Immature natural killer cell (primary cell): Measurements from ENCODE around the gene NRXN3. TPM values are rescaled to one million over a fixed set of nuclear protein-coding genes. Genes with fewer than 3 reads are reported as not detected.

ENCODE experiments used
- DNase-seq, 3 donors: peaks; one replicate each; pipeline ENCODE4 v3.0.0; 2022; ENCODE audit warnings: mixed read lengths in 1 of 3
- H3K27ac Mint-ChIP-seq, 6 donors: one replicate each; pipeline ENCODE4 v1.8.0; 2020; ENCODE audit warnings: mixed read lengths in 6 of 6, mild to moderate bottlenecking in 5 of 6, inconsistent platforms in 4 of 6, moderate library complexity in 3 of 6
- H3K27me3 Mint-ChIP-seq, 3 donors: one replicate each; pipeline ENCODE4 v1.8.0; 2020 to 2021; ENCODE audit warnings: low read depth in 3 of 3, mild to moderate bottlenecking in 3 of 3, mixed read lengths in 3 of 3, moderate library complexity in 3 of 3, inconsistent platforms in 1 of 3
- H3K36me3 Mint-ChIP-seq, 3 donors: one replicate each; pipeline ENCODE4 v1.8.0; 2020; ENCODE audit warnings: mixed read lengths in 3 of 3, inconsistent platforms in 2 of 3, mild to moderate bottlenecking in 2 of 3
- H3K4me1 Mint-ChIP-seq, 2 donors: one replicate each; pipeline ENCODE4 v1.8.0; 2020; ENCODE audit warnings: inconsistent platforms in 2 of 2, mild to moderate bottlenecking in 2 of 2, mixed read lengths in 2 of 2, moderate library complexity in 1 of 2
- H3K4me3 Mint-ChIP-seq, 5 donors: one replicate each; pipeline ENCODE4 v1.8.0; 2020; ENCODE audit warnings: mild to moderate bottlenecking in 5 of 5, mixed read lengths in 5 of 5, inconsistent platforms in 3 of 5, moderate library complexity in 3 of 5
- H3K9me3 Mint-ChIP-seq, 6 donors: one replicate each; pipeline ENCODE4 v1.8.0; 2020; ENCODE audit warnings: mild to moderate bottlenecking in 6 of 6, mixed read lengths in 6 of 6, inconsistent platforms in 4 of 6, moderate library complexity in 3 of 6
- polyA plus RNA-seq, 3 donors: library from polyadenylated mRNA; unstranded; fragments of 300-500 nt; fragmentation: Illumina TruSeq; gene quantifications; one replicate each; pipeline ENCODE4 v1.2.3, GENCODE V29; 2021

NRXN3 gene
- polyA plus RNA-seq, 3 donors from 2014 or later, result not detected

DNA sequence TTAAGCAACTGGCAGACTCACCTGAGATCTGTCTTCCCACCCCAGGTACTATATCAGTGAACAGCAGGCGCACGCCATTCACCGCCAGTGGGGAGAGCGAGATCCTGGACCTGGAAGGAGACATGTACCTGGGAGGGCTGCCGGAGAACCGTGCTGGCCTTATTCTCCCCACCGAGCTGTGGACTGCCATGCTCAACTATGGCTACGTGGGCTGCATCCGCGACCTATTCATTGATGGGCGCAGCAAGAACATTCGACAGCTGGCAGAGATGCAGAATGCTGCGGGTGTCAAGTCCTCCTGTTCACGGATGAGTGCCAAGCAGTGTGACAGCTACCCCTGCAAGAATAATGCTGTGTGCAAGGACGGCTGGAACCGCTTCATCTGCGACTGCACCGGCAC is 544.5 kb downstream of the NRXN3 start:
- Mint-ChIP-seq H3K9me3 (peaks cover 2 to 18% (median 5%) of the 10 kb centered on the region in 6 donors), H3K36me3 (peaks cover 0 to 5% (median 0%) of the 10 kb centered on the region in 3 donors)

DNA sequence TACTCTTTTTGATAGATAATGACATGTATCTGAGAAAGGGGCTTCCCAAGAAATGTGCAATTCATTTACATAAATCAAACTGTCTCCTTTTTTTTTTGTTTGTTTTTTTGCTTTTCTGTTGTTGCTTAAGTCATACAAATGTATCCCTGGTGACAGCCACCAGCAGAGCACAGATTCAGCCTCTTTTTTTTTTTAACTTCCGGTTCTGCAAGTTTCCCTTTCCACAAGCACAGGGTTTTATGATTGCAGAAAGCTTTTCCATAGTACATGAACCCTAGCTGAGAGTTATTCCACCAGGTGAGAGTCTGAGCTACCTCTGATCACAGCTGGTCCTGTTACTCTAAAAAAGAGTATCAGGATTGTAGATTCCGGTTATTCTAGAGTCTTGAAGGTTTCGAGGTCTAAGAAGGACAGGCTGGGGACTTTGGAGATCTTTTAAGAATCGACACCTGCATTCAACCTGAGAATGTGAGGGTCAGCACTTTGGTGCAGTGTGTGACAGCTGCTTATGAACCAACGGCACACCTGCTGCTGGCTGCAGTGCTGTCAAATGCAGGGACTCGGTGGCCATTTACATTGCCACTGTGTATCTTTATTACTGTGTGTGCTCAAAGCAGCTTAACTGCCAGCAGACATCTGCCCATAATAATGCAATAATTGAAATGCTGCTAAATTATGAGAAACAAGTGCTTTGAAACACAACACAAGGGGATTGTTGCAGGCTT is 551.7 kb downstream of the NRXN3 start:
- Mint-ChIP-seq H3K9me3 (peaks cover 0 to 10% (median 0%) of the 10 kb centered on the region in 6 donors), H3K36me3 (no peaks in the 10 kb centered on the region), H3K27ac (no peak overlapping the region), H3K4me1 (no peaks in the 10 kb centered on the region), H3K4me3 (no peak overlapping the region), H3K27me3 (peaks cover 0 to 3% (median 0%) of the 10 kb centered on the region in 3 donors)
- no peak for DNase-seq

More for the DNA sequence above, 544.5 kb downstream of the NRXN3 start:
- Mint-ChIP-seq H3K27me3 (no peaks in the 10 kb centered on the region), H3K4me1 (no peaks in the 10 kb centered on the region), H3K4me3 (no peak overlapping the region), H3K27ac (no peak overlapping the region)
- DNase-seq, result no peak

DNA sequence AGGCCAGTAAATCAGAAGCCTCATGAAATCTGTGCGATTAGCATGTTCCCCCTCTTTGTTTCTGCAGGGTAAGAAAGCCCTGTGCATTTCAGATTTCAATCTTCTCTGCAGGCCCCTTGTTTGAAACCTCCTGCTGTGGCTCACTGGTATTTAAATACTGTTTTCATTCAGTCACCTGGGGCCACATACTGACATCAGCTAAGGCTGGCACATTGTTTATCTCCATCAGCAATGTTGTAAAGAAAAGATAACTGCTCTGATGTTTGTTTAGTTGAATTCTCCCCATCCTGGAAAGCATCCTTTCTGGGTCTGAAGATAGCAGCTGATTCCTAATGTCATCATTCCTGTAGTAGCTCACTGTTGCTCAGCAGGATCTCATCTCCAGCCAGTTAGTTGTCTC is 554.9 kb downstream of the NRXN3 start:
- no peak overlapping the region for H3K27ac Mint-ChIP-seq
- no peak for DNase-seq
- peaks cover 0 to 6% (median 0%) of the 10 kb centered on the region in 6 donors for H3K9me3 Mint-ChIP-seq
- H3K4me1 Mint-ChIP-seq, result no peaks in the 10 kb centered on the region
- peaks cover 0 to 3% (median 0%) of the 10 kb centered on the region in 3 donors for H3K27me3 Mint-ChIP-seq
- H3K36me3 Mint-ChIP-seq, result no peaks in the 10 kb centered on the region
- H3K4me3 Mint-ChIP-seq, result no peak overlapping the region

DNA sequence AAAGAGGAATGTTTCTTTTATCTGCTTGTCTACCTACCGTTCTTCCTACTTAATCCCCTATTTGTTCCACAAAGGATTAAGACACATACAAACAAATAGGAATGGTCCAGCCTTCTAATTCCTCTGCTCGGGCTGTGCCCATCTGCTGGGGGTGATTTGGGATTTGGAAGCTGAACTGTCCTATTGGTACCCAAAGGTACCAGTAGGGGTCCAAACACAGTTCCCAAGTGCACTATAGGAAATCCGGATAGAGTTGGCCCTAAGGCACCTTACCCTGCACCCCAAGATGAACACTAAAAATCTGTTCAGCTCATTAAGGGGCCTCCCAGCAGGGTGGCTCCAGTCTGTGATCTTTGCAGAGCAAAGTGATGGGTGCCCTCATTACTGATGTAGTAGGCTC is 566.9 kb downstream of the NRXN3 start:
- H3K4me1 Mint-ChIP-seq, result no peaks in the 10 kb centered on the region
- DNase-seq, result no peak
- H3K9me3 Mint-ChIP-seq, result peaks cover 0 to 11% (median 2%) of the 10 kb centered on the region in 6 donors
- peaks cover 0 to 5% (median 0%) of the 10 kb centered on the region in 3 donors for H3K27me3 Mint-ChIP-seq
- H3K36me3 Mint-ChIP-seq, result no peaks in the 10 kb centered on the region
- no peak overlapping the region for H3K27ac Mint-ChIP-seq
- H3K4me3 Mint-ChIP-seq, result no peak overlapping the region

DNA sequence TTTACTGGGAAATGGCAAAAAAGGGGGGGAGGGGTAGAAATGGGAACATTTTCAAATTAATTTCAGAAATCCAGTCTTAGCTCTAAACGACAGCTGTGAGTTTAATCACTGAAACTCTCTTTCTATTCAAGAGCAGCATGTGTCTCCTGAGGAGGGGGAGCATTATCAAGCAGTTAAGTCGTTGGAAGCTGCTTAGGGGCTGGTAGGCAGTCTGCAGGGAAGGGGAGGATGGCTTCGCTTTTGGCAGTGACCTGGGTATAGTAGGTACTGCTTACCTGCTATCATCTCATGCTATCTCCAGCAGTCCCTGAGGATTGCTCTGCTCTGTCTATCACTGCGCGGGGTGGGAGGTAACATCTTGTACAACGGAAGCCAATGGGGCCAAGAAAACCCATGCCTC is 567.4 kb downstream of the NRXN3 start:
- H3K27me3 Mint-ChIP-seq, result peaks cover 0 to 5% (median 0%) of the 10 kb centered on the region in 3 donors
- peaks cover 0 to 6% (median 2%) of the 10 kb centered on the region in 6 donors for H3K9me3 Mint-ChIP-seq
- no peaks in the 10 kb centered on the region for H3K4me1 Mint-ChIP-seq
- no peaks in the 10 kb centered on the region for H3K36me3 Mint-ChIP-seq
- H3K4me3 Mint-ChIP-seq, result no peak overlapping the region
- H3K27ac Mint-ChIP-seq, result no peak overlapping the region
- DNase-seq, result no peak

DNA sequence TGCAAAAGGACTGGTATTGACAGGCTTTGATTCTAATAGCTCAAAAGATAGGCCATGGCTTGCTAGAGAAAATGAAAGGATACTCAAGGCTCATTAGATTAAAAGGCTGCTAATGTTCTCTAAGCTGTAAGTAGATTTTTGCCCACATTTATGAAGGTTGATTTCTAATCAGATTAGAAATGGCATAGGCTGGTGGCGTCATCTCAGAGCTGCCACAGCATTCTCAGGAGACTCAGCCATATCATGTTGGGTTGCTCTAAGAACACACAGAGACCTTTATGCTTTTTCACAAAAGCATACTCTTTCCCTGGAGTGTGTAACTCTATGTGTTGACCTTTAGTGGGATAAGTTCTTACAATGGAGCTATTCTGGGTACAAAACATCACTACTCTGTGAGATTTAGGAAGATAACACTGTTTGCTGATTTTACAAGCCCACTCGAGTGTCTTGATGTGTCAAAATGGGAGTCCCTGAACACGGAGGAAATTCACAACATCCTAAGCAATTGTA is 576.0 kb downstream of the NRXN3 start:
- peaks cover 0 to 2% (median 0%) of the 10 kb centered on the region in 3 donors for H3K27me3 Mint-ChIP-seq
- DNase-seq, result no peak
- H3K36me3 Mint-ChIP-seq, result no peaks in the 10 kb centered on the region
- no peaks in the 10 kb centered on the region for H3K4me1 Mint-ChIP-seq
- no peak overlapping the region for H3K27ac Mint-ChIP-seq
- no peak overlapping the region for H3K4me3 Mint-ChIP-seq
- peaks cover 0 to 9% (median 2%) of the 10 kb centered on the region in 6 donors for H3K9me3 Mint-ChIP-seq

DNA sequence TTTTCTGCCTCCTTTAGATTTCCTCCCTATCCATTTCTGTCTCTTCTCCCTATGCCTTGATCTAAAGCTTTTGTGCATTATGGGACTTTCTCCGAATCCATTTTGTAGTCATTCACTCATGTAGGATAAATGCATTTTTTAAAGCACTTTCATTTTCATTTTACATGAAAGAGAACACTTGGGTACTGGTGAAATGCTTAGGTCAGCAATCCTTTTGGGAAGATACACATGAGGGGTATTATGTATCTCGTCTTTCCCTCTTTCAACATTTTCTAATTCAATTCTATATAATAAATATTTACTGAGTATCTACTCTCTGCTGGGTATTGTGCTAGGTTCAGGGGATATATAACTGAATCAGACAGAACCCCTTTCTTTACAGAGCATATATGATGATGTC is 577.6 kb downstream of the NRXN3 start:
- Mint-ChIP-seq H3K4me3 (no peak overlapping the region), H3K27me3 (peaks cover 0 to 2% (median 2%) of the 10 kb centered on the region in 3 donors), H3K4me1 (no peaks in the 10 kb centered on the region), H3K36me3 (no peaks in the 10 kb centered on the region), H3K27ac (no peak overlapping the region), H3K9me3 (peaks cover 0 to 17% (median 2%) of the 10 kb centered on the region in 6 donors)
- no peak for DNase-seq

DNA sequence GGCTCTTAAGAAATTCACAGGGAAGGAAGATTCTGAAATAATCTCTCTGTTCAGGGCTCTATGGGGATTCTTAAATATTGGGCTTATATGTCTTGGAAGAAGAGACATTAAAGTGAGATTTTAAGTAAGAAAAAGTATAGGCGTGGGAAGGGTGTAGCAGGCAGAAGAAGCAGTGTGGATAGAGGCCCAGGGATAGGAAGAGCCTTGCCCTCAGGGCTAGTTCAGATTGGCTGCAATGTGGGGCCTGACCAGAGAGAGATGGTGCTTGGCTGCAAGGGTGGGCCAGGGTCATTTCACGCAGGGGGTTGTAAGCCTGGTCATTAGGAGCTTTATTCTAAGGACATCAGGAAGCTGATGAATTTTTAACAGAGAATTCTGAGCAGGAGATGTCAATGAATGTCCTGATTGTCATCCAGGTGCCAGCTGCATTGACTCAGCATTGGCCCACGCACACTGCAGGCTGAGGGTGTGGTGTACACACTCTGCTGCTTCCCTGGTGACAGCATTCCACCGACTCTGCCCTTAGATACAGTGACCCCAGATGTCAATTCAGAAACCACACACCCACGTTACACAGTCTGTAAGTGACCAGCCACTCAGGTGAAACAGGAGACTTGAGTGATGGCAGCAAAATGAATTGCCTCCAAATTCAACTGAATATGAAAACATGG is 582.5 kb downstream of the NRXN3 start:
- no peak overlapping the region for H3K4me3 Mint-ChIP-seq
- H3K27ac Mint-ChIP-seq, result no peak overlapping the region
- peaks cover 0 to 2% (median 0%) of the 10 kb centered on the region in 3 donors for H3K27me3 Mint-ChIP-seq
- no peaks in the 10 kb centered on the region for H3K4me1 Mint-ChIP-seq
- no peaks in the 10 kb centered on the region for H3K36me3 Mint-ChIP-seq
- H3K9me3 Mint-ChIP-seq, result peaks cover 0 to 12% (median under 1%) of the 10 kb centered on the region in 6 donors
- no peak for DNase-seq

DNA sequence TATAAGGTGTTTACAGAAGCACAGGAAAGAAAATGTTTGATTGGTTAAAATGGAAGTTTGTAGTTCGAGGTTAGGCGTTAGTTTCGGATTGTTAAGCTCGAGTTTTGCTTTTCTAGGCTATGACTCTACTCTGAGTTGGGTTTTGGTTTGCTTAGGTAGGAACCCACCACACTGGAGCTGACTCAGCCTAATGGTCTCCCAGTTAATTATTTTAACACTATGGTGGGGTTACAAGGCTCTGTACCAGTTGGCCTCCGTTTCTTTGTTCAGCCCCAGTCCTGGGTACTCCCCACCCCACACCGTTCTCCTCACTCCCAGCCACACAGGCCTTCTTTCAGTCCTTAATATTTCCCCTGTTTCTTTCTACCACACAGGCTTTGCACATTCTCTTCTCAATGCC is 583.9 kb downstream of the NRXN3 start:
- no peak for DNase-seq
- Mint-ChIP-seq H3K4me1 (no peaks in the 10 kb centered on the region), H3K27me3 (peaks cover 0 to 2% (median 0%) of the 10 kb centered on the region in 3 donors), H3K27ac (no peak overlapping the region), H3K4me3 (no peak overlapping the region), H3K36me3 (no peaks in the 10 kb centered on the region), H3K9me3 (peaks cover 0 to 12% (median under 1%) of the 10 kb centered on the region in 6 donors)

DNA sequence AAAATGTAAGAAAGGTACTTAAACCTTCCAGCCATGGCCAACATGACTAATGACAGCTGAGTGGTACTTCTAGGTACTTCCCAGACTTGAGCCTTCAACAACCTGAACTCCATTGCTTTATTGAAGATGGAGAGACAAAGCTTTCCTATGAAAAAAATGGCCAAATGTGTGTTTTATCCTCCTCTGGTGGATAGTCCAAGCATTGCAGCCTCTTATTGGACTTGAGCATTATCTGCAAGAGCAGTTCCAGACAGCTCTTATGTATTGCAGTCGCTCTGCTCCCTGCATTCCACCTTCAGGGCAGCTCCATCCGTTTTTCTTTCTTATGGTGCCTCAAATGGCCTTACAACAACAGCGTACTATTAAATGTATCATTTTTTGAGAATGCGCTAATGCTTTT is 588.2 kb downstream of the NRXN3 start:
- no peaks in the 10 kb centered on the region for H3K27me3 Mint-ChIP-seq
- DNase-seq, result no peak
- no peak overlapping the region for H3K4me3 Mint-ChIP-seq
- no peaks in the 10 kb centered on the region for H3K36me3 Mint-ChIP-seq
- H3K4me1 Mint-ChIP-seq, result no peaks in the 10 kb centered on the region
- H3K27ac Mint-ChIP-seq, result no peak overlapping the region
- peaks cover 0 to 4% (median 0%) of the 10 kb centered on the region in 6 donors for H3K9me3 Mint-ChIP-seq

DNA sequence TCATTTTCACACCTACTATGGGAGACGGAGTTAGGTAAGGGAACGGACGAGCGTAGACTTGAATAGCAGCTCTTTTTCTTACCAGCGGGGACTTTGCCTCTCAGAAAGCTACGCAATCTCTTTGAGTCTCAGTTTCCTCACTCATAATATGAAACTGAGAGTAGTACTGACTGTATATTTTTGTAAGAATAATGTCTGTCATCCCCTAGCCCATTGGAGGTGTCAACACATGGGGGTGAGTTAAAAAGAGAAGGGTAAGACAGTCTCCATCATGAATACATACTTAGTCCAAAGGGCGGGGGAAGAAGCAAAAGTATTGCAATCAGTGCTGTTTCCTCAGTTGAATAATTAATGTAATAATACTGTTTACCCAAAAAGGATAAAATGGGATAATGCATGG is 592.2 kb downstream of the NRXN3 start:
- Mint-ChIP-seq H3K9me3 (peaks cover 0 to 8% (median 0%) of the 10 kb centered on the region in 6 donors), H3K27ac (no peak overlapping the region), H3K4me3 (no peak overlapping the region), H3K4me1 (no peaks in the 10 kb centered on the region), H3K27me3 (no peaks in the 10 kb centered on the region), H3K36me3 (no peaks in the 10 kb centered on the region)
- no peak for DNase-seq

DNA sequence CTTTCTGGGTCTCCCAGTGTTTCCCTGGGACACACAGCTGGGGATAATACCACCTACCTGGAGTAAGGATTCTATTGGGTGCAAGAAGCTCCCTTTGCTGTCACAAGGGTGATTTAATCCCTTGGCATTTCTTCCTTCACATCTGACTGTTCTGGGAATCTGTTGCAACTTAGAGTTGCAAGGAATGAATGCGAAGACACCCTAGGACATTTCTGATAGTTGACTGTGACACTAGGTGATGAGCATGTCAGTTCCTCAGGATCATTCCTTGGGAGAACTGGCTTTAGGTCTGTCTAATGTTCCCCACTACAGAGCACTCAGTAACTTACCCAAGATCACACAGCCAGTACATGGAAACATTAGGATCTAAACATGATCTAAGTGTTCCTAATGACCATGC is 593.6 kb downstream of the NRXN3 start:
- no peaks in the 10 kb centered on the region for H3K27me3 Mint-ChIP-seq
- no peaks in the 10 kb centered on the region for H3K4me1 Mint-ChIP-seq
- H3K9me3 Mint-ChIP-seq, result peaks cover 0 to 8% (median 0%) of the 10 kb centered on the region in 6 donors
- no peak overlapping the region for H3K27ac Mint-ChIP-seq
- H3K36me3 Mint-ChIP-seq, result no peaks in the 10 kb centered on the region
- H3K4me3 Mint-ChIP-seq, result no peak overlapping the region
- no peak for DNase-seq

DNA sequence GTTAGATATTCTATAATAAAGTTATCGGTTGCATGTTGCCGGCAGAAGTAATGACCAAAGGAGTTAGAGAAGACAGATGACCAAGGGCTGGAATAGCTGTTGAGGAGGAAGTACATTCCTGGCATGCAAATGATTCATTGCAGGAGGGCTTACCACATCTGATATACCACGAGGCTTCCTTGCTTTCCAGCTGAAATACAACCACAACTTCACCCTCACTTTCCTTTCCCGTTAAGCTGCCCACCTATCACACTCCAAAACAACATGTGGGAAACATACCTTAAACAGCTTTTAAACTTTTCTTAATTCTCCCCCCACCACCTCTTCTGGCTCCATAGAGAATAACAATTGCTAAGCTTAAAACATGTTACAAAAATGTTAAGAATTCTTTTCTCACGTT is 594.1 kb downstream of the NRXN3 start:
- Mint-ChIP-seq H3K4me1 (no peaks in the 10 kb centered on the region), H3K27me3 (no peaks in the 10 kb centered on the region), H3K36me3 (no peaks in the 10 kb centered on the region), H3K4me3 (no peak overlapping the region), H3K27ac (no peak overlapping the region), H3K9me3 (peaks cover 0 to 8% (median 0%) of the 10 kb centered on the region in 6 donors)
- no peak for DNase-seq

DNA sequence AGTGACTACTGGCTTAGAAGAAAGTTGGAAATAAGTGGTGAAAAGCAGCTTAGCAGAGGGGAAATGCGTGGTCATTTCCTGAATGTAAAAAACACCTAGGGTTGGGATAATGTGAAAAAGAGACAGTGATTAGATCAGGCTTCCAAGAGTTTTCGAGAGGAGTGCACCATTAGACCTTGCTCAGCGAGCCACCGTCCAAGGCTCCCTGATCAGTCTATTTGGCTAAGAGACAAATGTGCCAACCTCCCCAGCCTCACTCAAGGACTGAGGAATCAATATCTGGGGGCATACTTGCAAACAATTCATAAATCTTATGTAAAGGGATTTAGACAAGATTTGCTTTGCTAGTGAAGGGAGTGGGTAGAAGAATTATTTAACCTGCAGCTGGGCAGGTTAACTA is 594.5 kb downstream of the NRXN3 start:
- H3K4me1 Mint-ChIP-seq, result no peaks in the 10 kb centered on the region

More for the DNA sequence above, 594.5 kb downstream of the NRXN3 start:
- Mint-ChIP-seq H3K9me3 (peaks cover 0 to 12% (median 2%) of the 10 kb centered on the region in 6 donors), H3K27ac (no peak overlapping the region), H3K4me3 (no peak overlapping the region), H3K27me3 (no peaks in the 10 kb centered on the region), H3K36me3 (no peaks in the 10 kb centered on the region)
- no peak for DNase-seq
